ENCODE data around the gene LNPK. TPM values are rescaled to one million over a fixed set of nuclear protein-coding genes. Genes with fewer than 3 reads are reported as not detected.
A peak's percentile ranks its signal among the peaks of the same experiment; 100 is the strongest.

LNPK gene
- total RNA-seq, 8 experiments from 2014 or later = 12.4 to 51.7 (median 34.9) TPM

GRCh38 chr2:175884697-175885393 is 117.2 kb downstream of the LNPK start:
- Histone ChIP-seq H3K4me1 (replicated peaks in 1 of 2) (peaks cover 8 to 36% of the 10 kb centered on the region in 2 donors), H3K4me3 (no peak overlapping the region), H3K27ac (no peak overlapping the region)
- no peak for ATAC-seq (replicated peaks in 6 of 8)
- in situ Hi-C loops (cut with MboI; ENCODE audit: low pct_unique_long_range_greater_than_20kb in 2 of 9, low sequenced_read_pairs in 9 of 9, unreplicated experiment in 9 of 9) = no loop called here
- WGBS, 10 experiments = 25 to 100% (median 69%) methylated on average over 1 to 7 of the region's 7 CpGs

- Histone ChIP-seq H3K4me1 (replicated peaks in 1 of 2) (peaks cover 0 to 25% of the 10 kb centered on the region in 2 donors), H3K4me3 (no peak overlapping the region), H3K27ac (no peak overlapping the region)
- ATAC-seq (replicated peaks in 6 of 8) = no peak
- 17 to 91% (median 77%) methylated on average over 1 to 5 of the region's 7 CpGs; no CpG with 5 or more reads in 2 of the 10 experiments for WGBS, 10 experiments
- in situ Hi-C loops (cut with MboI; ENCODE audit: low pct_unique_long_range_greater_than_20kb in 2 of 9, low sequenced_read_pairs in 9 of 9, unreplicated experiment in 9 of 9) = no loop called here
Measured at GRCh38 chr2:175883586-175884194, 118.4 kb downstream of the LNPK start.

- Histone ChIP-seq H3K4me3 (no peak overlapping the region), H3K4me1 (replicated peaks in 1 of 2) (peaks cover 0 to 2% of the 10 kb centered on the region in 2 donors), H3K27ac (no peak overlapping the region)
- in situ Hi-C loops (cut with MboI; ENCODE audit: low pct_unique_long_range_greater_than_20kb in 2 of 9, low sequenced_read_pairs in 9 of 9, unreplicated experiment in 9 of 9) = no loop called here
- ATAC-seq (replicated peaks in 6 of 8) = no peak
- 20 to 100% (median 91%) methylated on average over 1 to 2 of the region's 3 CpGs; no CpG with 5 or more reads in 4 of the 10 experiments for WGBS, 10 experiments
Measured at GRCh38 chr2:175879679-175880078, 122.4 kb downstream of the LNPK start.

GRCh38 chr2:175877845-175878544 is 124.1 kb downstream of the LNPK start:
- Histone ChIP-seq H3K4me3 (no peak overlapping the region), H3K4me1 (replicated peaks in 1 of 2) (no peaks in the 10 kb centered on the region), H3K27ac (no peak overlapping the region)
- WGBS, 10 experiments = 34 to 100% (median 62%) methylated on average over 2 to 3 of the region's 3 CpGs; no CpG with 5 or more reads in 3 of the 10 experiments
- in situ Hi-C loops (cut with MboI; ENCODE audit: low pct_unique_long_range_greater_than_20kb in 2 of 9, low sequenced_read_pairs in 9 of 9, unreplicated experiment in 9 of 9) = no loop called here
- peak in 2 of 8 experiments; percentile 25 to 29 for ATAC-seq (replicated peaks in 6 of 8)

GRCh38 chr2:175874291-175874690 is 127.8 kb downstream of the LNPK start:
- no peak overlapping the region for H3K4me3 ChIP-seq
- WGBS, 10 experiments = 8 to 100% (median 90%) methylated on average over 1 to 3 of the region's 3 CpGs
- H3K27ac ChIP-seq = no peak overlapping the region
- ATAC-seq (replicated peaks in 6 of 8) = no peak
- no peaks in the 10 kb centered on the region for H3K4me1 ChIP-seq (replicated peaks in 1 of 2)
- in situ Hi-C loops (cut with MboI; ENCODE audit: low pct_unique_long_range_greater_than_20kb in 2 of 9, low sequenced_read_pairs in 9 of 9, unreplicated experiment in 9 of 9) = no loop called here

Other genes with a start within 250 kb of the LNPK start
- under 1 TPM in 7 of 8 experiments, not detected in 1; 0.04 to 0.21 (median 0.09) TPM for gene EVX2, start 81.7 kb upstream of the LNPK start, total RNA-seq
- 1 to 10 TPM in 1 of 8 experiments, under 1 TPM in 5, not detected in 2; 0.05 to 7.1 (median 0.28) TPM for gene HOXD13, start 90.5 kb upstream of the LNPK start, total RNA-seq
- gene HOXD12, start 97.5 kb upstream of the LNPK start, total RNA-seq = 1 to 10 TPM in 1 of 8 experiments, under 1 TPM in 2, not detected in 5; 0.13 to 1.2 (median 0.33) TPM
- 10 to 100 TPM in 1 of 8 experiments, under 1 TPM in 2, not detected in 5; 0.42 to 38.1 (median 0.52) TPM for gene HOXD11, start 105.0 kb upstream of the LNPK start, total RNA-seq
- gene HOXD10, start 114.5 kb upstream of the LNPK start, total RNA-seq = 10 to 100 TPM in 1 of 8 experiments, 1 to 10 TPM in 1, under 1 TPM in 4, not detected in 2; 0.11 to 22.3 (median 0.61) TPM
- 10 to 100 TPM in 1 of 8 experiments, 1 to 10 TPM in 7; 2.9 to 11.9 (median 5.7) TPM for gene HOXD9, start 120.5 kb upstream of the LNPK start, total RNA-seq
- 10 to 100 TPM; 18.1 to 45.0 (median 28.9) TPM for gene HOXD8, start 127.4 kb upstream of the LNPK start, total RNA-seq
- 10 to 100 TPM in 7 of 8 experiments, 1 to 10 TPM in 1; 6.6 to 51.2 (median 20.2) TPM for gene HOXD4, start 149.3 kb upstream of the LNPK start, total RNA-seq
- 10 to 100 TPM in 6 of 8 experiments, 1 to 10 TPM in 2; 8.9 to 47.6 (median 22.3) TPM for gene HOXD3, start 155.0 kb upstream of the LNPK start, total RNA-seq
- gene HOXD1, start 186.4 kb upstream of the LNPK start, total RNA-seq = 1 to 10 TPM in 7 of 8 experiments, under 1 TPM in 1; 0.43 to 6.2 (median 2.6) TPM